Hematopoietic multipotent progenitor cell treated with erythropoietin and hydrocortisone succinate and interleukin-3 and kit ligand, for 8 days (in vitro differentiated cells): ENCODE measurements around the gene SC5D.

Experiments
- DNase-seq: peaks from one replicate; pipeline ENCODE4 v3.0.0-alpha.2; 2015

Gene SC5D

DNA sequence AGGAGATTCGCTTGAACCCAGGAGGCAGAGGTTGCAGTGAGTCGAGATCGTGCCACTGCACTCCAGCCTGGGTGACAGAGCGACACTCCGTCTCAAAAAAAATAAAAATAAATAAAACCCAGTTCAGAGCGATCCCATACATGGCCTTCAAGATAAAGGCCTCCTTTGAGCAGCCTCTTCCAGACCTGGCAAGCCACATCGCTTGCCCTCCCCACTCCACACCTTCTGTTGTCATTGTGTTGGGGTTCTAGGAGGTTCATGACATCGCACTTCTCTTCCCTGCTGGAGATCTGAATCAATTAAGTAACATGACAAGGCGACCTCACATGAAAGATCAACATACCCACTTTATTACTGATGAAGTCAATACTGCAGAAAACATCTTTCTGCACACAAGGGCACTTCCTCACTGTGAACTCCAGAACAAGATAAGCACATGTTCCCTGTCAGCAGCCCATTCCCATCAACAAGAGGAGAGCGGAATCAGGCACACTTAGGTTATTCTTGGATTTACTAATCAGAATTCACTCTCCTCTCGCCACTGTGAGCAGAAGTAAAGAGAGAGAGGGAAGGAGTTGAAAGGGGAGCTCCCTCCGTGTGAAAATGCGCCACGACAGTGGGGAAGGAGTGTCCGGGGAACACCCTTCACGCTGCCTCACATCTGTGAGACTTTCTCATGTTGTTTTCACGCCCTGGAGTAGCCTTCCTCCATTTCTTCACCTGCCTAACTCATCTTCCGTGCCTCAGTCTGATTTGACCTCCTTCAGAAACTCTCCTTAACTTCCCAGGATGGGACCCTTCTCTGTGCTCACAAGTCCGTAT is 38.3 kb downstream of the SC5D start:
- no peak for DNase-seq

DNA sequence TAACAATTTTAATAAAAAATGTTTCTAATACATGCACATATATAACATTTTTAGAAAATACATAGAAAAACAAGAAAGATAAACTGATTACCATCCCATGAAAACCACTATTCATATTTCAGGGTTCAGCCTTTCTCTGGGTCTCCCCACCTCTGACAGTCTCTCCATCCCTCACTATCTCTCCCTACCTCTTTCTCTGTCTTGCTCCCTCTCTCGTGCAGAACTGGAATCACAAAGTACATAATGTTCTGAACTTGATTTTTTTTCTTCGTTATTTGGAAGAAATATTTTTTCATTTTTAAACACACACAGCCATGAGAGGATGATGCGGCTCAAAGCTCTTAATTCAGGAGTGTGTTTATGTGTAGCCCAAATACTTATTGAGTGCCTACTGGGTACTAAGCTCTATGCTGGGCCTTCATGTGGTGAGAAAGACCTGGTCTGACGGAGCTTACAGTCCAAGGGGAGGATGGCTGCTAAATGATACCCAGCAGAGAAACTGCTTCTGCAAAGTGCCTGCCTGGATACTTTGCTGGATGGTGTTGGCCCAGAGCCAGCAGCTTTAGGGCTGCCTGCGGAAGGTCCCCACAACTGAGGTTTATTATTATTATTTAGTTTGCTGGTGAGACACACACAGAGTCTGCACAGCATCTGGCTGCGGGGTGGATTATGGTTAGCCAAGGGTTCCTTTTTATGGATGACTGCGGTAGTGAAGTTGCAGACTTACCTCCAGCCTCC is 42.6 kb downstream of the SC5D start:
- no peak for DNase-seq

DNA sequence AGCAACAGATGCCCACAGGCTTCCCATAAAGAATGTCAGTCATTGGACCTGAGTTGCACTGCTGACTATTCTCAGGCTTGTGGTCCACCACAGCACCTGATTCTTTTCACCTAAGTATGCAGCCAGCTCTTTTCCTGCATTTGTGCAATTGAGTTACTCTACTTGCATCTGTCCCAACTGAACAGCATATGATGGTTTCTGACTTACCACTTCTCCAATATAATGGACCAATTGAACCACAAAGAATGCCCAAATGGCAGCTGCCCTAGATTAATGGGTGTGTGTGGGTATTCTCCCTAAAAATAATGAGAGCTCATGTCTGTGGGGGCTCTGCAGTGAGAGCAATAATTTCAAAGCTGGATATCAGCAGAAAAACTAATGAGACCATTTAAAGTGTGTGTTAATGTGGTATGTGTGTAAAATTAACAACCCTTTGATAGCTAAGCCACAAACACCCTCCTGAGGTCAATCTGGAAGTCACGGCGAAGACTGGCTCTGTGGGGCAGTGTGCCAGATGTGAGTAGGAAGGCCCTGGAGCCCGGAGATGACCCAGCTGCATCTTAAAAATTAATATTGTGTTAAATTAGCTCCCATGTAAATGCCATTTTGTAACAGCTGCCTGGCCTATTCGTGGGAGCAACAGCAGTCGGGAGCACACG is 43.8 kb downstream of the SC5D start:
- DNase-seq, result no peak

DNA sequence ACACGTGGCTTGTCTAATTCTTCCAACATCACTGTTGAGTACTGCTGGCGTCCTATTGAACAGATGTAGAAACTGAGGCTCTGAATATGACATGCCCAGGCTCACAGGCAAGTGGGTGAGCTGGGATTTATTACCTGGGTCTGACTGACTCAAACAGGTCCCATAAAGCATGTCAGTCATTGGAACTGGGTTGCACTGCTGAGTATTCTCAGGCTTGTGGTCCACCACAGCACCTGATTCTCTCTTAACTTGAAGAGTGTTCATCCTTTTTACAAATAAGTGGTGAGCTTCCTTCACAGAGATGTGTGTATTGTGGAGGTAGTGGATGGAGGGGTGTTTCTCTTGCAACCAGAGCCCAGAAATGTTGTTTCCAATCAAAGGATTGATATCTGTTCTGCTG is 44.5 kb downstream of the SC5D start:
- no peak for DNase-seq

- no peak for DNase-seq
Measured at GRCh38 chr11:121337740-121338272, 45.2 kb downstream of the SC5D start.

- no peak for DNase-seq
Measured at GRCh38 chr11:121338536-121338935, 46.0 kb downstream of the SC5D start.

GRCh38 chr11:121340032-121340580 is 47.5 kb downstream of the SC5D start:
- DNase-seq, result no peak

- DNase-seq, result no peak
Measured at GRCh38 chr11:121341609-121342008, 49.0 kb downstream of the SC5D start.

GRCh38 chr11:121344824-121345223 is 52.3 kb downstream of the SC5D start:
- no peak for DNase-seq

DNA sequence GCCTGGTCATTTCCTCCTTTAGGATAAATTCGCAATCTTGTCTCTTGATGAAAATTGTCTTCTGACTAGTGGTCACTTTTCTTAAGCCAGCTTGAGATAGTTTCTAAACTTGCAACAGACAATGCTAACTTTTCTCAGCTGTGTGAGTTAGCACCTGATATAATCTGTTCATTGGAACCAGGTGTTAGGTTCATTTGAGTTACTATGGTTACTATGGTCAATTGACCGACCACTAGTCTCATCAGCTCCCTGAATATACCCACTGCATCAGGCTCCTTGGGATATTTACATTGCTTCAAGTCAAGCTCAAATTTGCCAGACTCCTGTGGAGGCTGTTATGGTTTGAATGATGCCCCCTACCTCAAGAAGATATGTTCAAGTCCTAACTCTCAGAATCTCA is 54.5 kb downstream of the SC5D start:
- no peak for DNase-seq

DNA sequence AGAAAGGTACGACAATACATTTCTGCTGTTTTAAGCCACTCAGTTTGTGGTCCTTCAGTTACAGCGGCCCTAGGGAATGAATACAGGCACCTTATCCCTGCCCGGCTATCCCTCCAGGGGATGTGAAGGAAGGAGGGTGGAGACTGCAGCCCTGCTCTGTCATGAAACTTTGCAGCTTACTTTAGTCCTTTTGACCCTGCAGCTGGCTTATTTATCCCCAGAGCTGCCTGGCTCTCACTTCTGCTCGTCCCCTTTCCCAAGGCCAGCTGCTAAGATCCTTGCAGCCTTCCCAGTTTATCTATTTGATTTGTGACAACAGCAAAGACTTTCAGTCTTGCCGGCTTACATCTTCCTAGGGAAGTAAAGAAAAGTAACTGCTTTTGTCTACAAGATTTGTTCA is 55.2 kb downstream of the SC5D start:
- DNase-seq, result no peak

GRCh38 chr11:121348220-121348875 is 55.8 kb downstream of the SC5D start:
- DNase-seq, result no peak

- DNase-seq, result no peak
Measured at GRCh38 chr11:121349790-121350189, 57.2 kb downstream of the SC5D start.

GRCh38 chr11:121350314-121351082 is 57.9 kb downstream of the SC5D start:
- DNase-seq, result no peak

GRCh38 chr11:121351083-121351630 is 58.6 kb downstream of the SC5D start:
- DNase-seq, result no peak

DNA sequence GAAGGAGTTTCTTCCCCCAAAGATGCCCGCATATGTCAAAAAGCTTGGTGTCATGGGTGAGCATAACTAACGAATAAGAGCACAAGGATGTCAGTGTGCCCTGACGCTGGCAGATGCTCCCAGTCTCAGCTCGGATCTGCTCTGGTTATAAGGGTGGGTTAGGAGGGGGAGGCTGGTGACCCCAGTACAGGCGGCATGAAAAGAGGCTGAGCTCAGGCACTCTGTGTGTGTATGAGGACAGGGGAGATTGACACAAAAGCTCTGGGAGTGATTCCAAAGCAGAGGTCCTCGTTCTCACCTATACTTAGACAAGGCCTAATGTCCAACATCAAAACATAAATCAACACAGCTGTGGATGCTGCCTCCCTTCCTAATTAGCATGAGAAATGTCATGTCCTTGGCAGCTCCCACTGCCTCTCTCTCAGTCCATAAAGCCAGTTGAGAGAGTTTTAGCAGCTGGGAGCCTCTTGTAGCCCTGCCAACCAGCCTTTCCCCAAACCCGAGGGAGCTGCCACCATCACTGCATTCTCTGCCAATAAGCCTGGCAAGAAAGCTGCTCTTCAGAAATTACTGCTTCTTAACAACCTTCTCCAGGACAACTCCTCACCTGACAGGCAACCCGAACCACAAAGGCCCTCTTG is 59.8 kb downstream of the SC5D start:
- DNase-seq, result no peak

DNA sequence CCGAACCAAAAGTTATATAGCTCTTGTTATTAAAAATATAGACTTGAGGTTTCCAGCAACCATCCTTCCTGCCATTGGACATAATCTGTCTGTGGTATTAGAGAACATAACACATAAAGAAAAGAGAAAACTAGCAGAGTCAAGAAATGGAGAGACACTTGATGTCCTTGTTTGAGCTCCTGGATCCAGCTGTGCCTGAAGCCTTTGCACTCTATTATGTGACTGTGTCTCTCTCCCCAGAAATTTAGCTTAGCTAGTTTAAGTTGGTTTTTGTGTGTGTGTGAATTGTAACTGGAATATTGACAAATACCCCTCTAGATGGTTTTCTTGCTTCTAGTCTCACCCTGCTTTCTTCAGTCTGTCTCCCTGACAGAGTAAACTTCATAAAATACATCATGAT is 61.6 kb downstream of the SC5D start:
- no peak for DNase-seq

DNA sequence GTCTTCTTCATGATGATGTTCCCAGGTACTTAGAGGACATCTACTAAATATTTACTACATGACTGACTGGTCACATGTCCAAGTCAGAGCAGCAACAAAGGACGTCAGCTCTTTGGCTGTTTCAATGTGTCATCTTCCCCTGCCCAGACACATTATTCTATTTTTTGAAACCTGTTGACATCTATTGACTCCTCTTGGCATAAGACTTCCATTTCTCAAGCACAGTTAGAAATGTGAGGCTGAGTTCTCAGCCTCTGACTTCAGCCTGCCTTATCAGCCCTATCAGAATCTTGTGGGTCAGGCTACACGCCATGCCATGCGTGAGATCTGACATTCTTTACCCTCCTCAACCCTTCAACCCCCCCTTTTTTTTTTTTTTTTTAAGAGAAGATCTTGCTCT is 63.8 kb downstream of the SC5D start:
- DNase-seq, result no peak
